A549 (cell line): ENCODE measurements around the gene THBS1.

ENCODE experiments used
- BCL3 ChIP-seq: fragments of >200 bp; sonication (Bioruptor Twin); formaldehyde crosslinking; IDR thresholded peaks from 3 replicates; pipeline ENCODE4 v1.6.1; 2016
- CTCF ChIP-seq: fragments of >200 bp; sonication (Bioruptor Twin); formaldehyde crosslinking; IDR thresholded peaks from 3 replicates; pipeline ENCODE4 v1.5.1; 2016
- HDAC2 ChIP-seq: fragments of 200-600 bp; sonication (generic); IDR thresholded peaks from 2 replicates; pipeline ENCODE4 v1.6.1; 2016
- SMC3 ChIP-seq: fragments of >200 bp; sonication (Bioruptor Twin); formaldehyde crosslinking; IDR thresholded peaks from 3 replicates; pipeline ENCODE4 v1.6.1; 2018; ENCODE audit warnings: inconsistent platforms
- TFCP2L1 ChIP-seq: fragments of 250-450 bp; sonication (Bioruptor Pico); IDR thresholded peaks from 2 replicates; pipeline ENCODE4 v1.5.0; 2021; ENCODE audit warnings: mild to moderate bottlenecking

GRCh38 chr15:39556461-39556860, 24.4 kb upstream of the THBS1 start:
- TF ChIP-seq BCL3, result no peak
- no peak for TF ChIP-seq SMC3
- TF ChIP-seq HDAC2, result no peak
- no peak for TF ChIP-seq TFCP2L1 (CRISPR knock-in tag)
- no peak for TF ChIP-seq CTCF
